ENCODE results near the gene FIG4. TPM values are rescaled to one million over a fixed set of nuclear protein-coding genes. Genes with fewer than 3 reads are reported as not detected.

FIG4 gene
- total RNA-seq, 1 experiment from 2014 or later, result 21.3 TPM

GRCh38 chr6:109743739-109744138, 52.6 kb downstream of the FIG4 start:
- DNase-seq (ENCODE audit: low spot score) (no peak), ATAC-seq (no peak)
- ChIA-PET CTCF (no interaction called here), POLR2A (no interaction called here)
- no peak overlapping the region for H3K4me3 Mint-ChIP-seq
- H3K27me3 Mint-ChIP-seq (ENCODE audit: low read depth), result no peaks in the 10 kb centered on the region
- H3K27ac Mint-ChIP-seq, result no peak overlapping the region
- H3K36me3 Mint-ChIP-seq, result peaks cover 28% of the 10 kb centered on the region
- peaks cover 8% of the 10 kb centered on the region; the same call in 1 of the 2 replicates for H3K9me3 Mint-ChIP-seq
- peaks cover 3% of the 10 kb centered on the region for H3K4me1 Mint-ChIP-seq
- TF ChIP-seq, protein P1, sequence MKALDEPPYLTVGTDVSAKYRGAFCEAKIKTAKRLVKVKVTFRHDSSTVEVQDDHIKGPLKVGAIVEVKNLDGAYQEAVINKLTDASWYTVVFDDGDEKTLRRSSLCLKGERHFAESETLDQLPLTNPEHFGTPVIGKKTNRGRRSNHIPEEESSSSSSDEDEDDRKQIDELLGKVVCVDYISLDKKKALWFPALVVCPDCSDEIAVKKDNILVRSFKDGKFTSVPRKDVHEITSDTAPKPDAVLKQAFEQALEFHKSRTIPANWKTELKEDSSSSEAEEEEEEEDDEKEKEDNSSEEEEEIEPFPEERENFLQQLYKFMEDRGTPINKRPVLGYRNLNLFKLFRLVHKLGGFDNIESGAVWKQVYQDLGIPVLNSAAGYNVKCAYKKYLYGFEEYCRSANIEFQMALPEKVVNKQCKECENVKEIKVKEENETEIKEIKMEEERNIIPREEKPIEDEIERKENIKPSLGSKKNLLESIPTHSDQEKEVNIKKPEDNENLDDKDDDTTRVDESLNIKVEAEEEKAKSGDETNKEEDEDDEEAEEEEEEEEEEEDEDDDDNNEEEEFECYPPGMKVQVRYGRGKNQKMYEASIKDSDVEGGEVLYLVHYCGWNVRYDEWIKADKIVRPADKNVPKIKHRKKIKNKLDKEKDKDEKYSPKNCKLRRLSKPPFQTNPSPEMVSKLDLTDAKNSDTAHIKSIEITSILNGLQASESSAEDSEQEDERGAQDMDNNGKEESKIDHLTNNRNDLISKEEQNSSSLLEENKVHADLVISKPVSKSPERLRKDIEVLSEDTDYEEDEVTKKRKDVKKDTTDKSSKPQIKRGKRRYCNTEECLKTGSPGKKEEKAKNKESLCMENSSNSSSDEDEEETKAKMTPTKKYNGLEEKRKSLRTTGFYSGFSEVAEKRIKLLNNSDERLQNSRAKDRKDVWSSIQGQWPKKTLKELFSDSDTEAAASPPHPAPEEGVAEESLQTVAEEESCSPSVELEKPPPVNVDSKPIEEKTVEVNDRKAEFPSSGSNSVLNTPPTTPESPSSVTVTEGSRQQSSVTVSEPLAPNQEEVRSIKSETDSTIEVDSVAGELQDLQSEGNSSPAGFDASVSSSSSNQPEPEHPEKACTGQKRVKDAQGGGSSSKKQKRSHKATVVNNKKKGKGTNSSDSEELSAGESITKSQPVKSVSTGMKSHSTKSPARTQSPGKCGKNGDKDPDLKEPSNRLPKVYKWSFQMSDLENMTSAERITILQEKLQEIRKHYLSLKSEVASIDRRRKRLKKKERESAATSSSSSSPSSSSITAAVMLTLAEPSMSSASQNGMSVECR (CRISPR knock-in tag; IDR thresholded peaks at IDR 0.05; ENCODE audit: borderline replicate concordance), result no peak
- TF ChIP-seq ZNF671 (CRISPR knock-in tag; IDR thresholded peaks at IDR 0.05), result no peak
- TF ChIP-seq, protein P2, sequence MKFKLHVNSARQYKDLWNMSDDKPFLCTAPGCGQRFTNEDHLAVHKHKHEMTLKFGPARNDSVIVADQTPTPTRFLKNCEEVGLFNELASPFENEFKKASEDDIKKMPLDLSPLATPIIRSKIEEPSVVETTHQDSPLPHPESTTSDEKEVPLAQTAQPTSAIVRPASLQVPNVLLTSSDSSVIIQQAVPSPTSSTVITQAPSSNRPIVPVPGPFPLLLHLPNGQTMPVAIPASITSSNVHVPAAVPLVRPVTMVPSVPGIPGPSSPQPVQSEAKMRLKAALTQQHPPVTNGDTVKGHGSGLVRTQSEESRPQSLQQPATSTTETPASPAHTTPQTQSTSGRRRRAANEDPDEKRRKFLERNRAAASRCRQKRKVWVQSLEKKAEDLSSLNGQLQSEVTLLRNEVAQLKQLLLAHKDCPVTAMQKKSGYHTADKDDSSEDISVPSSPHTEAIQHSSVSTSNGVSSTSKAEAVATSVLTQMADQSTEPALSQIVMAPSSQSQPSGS (CRISPR knock-in tag; IDR thresholded peaks at IDR 0.05; ENCODE audit: borderline replicate concordance, low read depth), result no peak
- TF ChIP-seq EMX1 (CRISPR knock-in tag; IDR thresholded peaks at IDR 0.05), result no peak
- no peak for TF ChIP-seq MLX (CRISPR knock-in tag; IDR thresholded peaks at IDR 0.05)
- TF ChIP-seq, protein P3, sequence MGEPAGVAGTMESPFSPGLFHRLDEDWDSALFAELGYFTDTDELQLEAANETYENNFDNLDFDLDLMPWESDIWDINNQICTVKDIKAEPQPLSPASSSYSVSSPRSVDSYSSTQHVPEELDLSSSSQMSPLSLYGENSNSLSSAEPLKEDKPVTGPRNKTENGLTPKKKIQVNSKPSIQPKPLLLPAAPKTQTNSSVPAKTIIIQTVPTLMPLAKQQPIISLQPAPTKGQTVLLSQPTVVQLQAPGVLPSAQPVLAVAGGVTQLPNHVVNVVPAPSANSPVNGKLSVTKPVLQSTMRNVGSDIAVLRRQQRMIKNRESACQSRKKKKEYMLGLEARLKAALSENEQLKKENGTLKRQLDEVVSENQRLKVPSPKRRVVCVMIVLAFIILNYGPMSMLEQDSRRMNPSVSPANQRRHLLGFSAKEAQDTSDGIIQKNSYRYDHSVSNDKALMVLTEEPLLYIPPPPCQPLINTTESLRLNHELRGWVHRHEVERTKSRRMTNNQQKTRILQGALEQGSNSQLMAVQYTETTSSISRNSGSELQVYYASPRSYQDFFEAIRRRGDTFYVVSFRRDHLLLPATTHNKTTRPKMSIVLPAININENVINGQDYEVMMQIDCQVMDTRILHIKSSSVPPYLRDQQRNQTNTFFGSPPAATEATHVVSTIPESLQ (CRISPR knock-in tag; IDR thresholded peaks at IDR 0.05), result no peak
- TF ChIP-seq ZNF532 (CRISPR knock-in tag; IDR thresholded peaks at IDR 0.05; ENCODE audit: borderline replicate concordance), result no peak
- TF ChIP-seq TP53 (CRISPR knock-in tag; IDR thresholded peaks at IDR 0.05), result no peak
- TF ChIP-seq ZNF281 (CRISPR knock-in tag; IDR thresholded peaks at IDR 0.05), result no peak
- TF ChIP-seq, protein P4, sequence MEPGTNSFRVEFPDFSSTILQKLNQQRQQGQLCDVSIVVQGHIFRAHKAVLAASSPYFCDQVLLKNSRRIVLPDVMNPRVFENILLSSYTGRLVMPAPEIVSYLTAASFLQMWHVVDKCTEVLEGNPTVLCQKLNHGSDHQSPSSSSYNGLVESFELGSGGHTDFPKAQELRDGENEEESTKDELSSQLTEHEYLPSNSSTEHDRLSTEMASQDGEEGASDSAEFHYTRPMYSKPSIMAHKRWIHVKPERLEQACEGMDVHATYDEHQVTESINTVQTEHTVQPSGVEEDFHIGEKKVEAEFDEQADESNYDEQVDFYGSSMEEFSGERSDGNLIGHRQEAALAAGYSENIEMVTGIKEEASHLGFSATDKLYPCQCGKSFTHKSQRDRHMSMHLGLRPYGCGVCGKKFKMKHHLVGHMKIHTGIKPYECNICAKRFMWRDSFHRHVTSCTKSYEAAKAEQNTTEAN (CRISPR knock-in tag; IDR thresholded peaks at IDR 0.05), result no peak
- TF ChIP-seq NFE2L1 (CRISPR knock-in tag; IDR thresholded peaks at IDR 0.05), result no peak
- no peak for TF ChIP-seq NR2C2 (CRISPR knock-in tag; IDR thresholded peaks at IDR 0.05)
- no peak for TF ChIP-seq ATF1 (CRISPR knock-in tag; IDR thresholded peaks at IDR 0.05)
- TF ChIP-seq, protein P5, sequence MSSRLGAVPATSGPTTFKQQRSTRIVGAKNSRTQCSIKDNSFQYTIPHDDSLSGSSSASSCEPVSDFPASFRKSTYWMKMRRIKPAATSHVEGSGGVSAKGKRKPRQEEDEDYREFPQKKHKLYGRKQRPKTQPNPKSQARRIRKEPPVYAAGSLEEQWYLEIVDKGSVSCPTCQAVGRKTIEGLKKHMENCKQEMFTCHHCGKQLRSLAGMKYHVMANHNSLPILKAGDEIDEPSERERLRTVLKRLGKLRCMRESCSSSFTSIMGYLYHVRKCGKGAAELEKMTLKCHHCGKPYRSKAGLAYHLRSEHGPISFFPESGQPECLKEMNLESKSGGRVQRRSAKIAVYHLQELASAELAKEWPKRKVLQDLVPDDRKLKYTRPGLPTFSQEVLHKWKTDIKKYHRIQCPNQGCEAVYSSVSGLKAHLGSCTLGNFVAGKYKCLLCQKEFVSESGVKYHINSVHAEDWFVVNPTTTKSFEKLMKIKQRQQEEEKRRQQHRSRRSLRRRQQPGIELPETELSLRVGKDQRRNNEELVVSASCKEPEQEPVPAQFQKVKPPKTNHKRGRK (CRISPR knock-in tag; IDR thresholded peaks at IDR 0.05; ENCODE audit: borderline replicate concordance), result no peak
- TF ChIP-seq, protein P6, sequence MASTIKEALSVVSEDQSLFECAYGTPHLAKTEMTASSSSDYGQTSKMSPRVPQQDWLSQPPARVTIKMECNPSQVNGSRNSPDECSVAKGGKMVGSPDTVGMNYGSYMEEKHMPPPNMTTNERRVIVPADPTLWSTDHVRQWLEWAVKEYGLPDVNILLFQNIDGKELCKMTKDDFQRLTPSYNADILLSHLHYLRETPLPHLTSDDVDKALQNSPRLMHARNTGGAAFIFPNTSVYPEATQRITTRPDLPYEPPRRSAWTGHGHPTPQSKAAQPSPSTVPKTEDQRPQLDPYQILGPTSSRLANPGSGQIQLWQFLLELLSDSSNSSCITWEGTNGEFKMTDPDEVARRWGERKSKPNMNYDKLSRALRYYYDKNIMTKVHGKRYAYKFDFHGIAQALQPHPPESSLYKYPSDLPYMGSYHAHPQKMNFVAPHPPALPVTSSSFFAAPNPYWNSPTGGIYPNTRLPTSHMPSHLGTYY (CRISPR knock-in tag; IDR thresholded peaks at IDR 0.05), result no peak

Measured in WTC11 (cell line).